Keratinocyte (primary cell): ENCODE data around the gene PPFIA1. TPM values are rescaled to one million over a fixed set of nuclear protein-coding genes. Genes with fewer than 3 reads are reported as not detected.

Source experiments
- DNase-seq: peaks from one replicate; pipeline ENCODE4 v3.0.0-alpha.2; 2011; ENCODE audit warnings: low read depth, missing footprints, low spot score
- FAIRE-seq: peaks from 2 replicates; lab custom pipeline; 2011; peaks lifted over from hg19 to GRCh38; lab: Jason Lieb, UNC
- H2AFZ ChIP-seq: 2 replicates; pipeline ENCODE4 v1.6.0; 2012; ENCODE audit warnings: low read length, control low read depth, inconsistent platforms; ENCODE audit not compliant: control insufficient read depth
- H3K27ac ChIP-seq: 2 replicates; pipeline ENCODE4 v1.5.1; 2011; ENCODE audit warnings: low read length; ENCODE audit not compliant: control insufficient read depth, insufficient read depth
- H3K27me3 ChIP-seq: 3 replicates; pipeline ENCODE4 v1.6.0; 2011; ENCODE audit warnings: low read length; ENCODE audit not compliant: control insufficient read depth, insufficient read depth; ENCODE audit errors: extremely low read depth
- H3K36me3 ChIP-seq, 2 experiments: 2 replicates in 1 of 2; 3 replicates in 1 of 2; pipeline ENCODE4 v1.5.1; 2011; ENCODE audit warnings: low read length in 2 of 2, mild to moderate bottlenecking in 1 of 2; ENCODE audit not compliant: control insufficient read depth in 2 of 2, insufficient read depth in 2 of 2; ENCODE audit errors: extremely low read depth in 1 of 2
- H3K4me1 ChIP-seq: 3 replicates; pipeline ENCODE4 v1.5.1; 2011; ENCODE audit warnings: low read length; ENCODE audit not compliant: control insufficient read depth, insufficient read depth; ENCODE audit errors: extremely low read depth
- H3K4me2 ChIP-seq: 3 replicates; pipeline ENCODE4 v1.6.0; 2011; ENCODE audit warnings: low read depth, low read length; ENCODE audit not compliant: control insufficient read depth, insufficient read depth; ENCODE audit errors: extremely low read depth
- H3K4me3 ChIP-seq, 3 experiments: fragments of 200-600 bp in 1 of 3; sonication (generic) in 1 of 3; 2 replicates in 2 of 3; 3 replicates in 1 of 3; pipeline ENCODE4 v1.5.1; 2011 to 2016; ENCODE audit warnings: low read length in 3 of 3, mild to moderate bottlenecking in 3 of 3, control low read depth in 2 of 3, inconsistent platforms in 1 of 3, low read depth in 1 of 3, mixed read lengths in 1 of 3, mixed run types in 1 of 3, moderate library complexity in 1 of 3; ENCODE audit not compliant: control insufficient read depth in 2 of 3, insufficient read depth in 2 of 3; ENCODE audit errors: extremely low read depth in 1 of 3
- H3K79me2 ChIP-seq: 2 replicates; pipeline ENCODE4 v1.6.0; 2012; ENCODE audit warnings: low read length; ENCODE audit not compliant: control insufficient read depth, insufficient read depth
- H3K9ac ChIP-seq: 3 replicates; pipeline ENCODE4 v1.6.0; 2011; ENCODE audit warnings: low read length; ENCODE audit not compliant: control insufficient read depth, insufficient read depth; ENCODE audit errors: extremely low read depth
- H3K9me1 ChIP-seq: 3 replicates; pipeline ENCODE4 v1.6.0; 2011; ENCODE audit warnings: low read length; ENCODE audit not compliant: control insufficient read depth, insufficient read depth; ENCODE audit errors: extremely low read depth
- H3K9me3 ChIP-seq: 2 replicates; pipeline ENCODE4 v1.5.1; 2012; ENCODE audit warnings: low read depth, low read length; ENCODE audit not compliant: control insufficient read depth
- H4K20me1 ChIP-seq: 3 replicates; pipeline ENCODE4 v1.6.0; 2011; ENCODE audit warnings: low read length; ENCODE audit not compliant: control insufficient read depth, insufficient read depth; ENCODE audit errors: extremely low read depth
- EZH2 ChIP-seq: IDR thresholded peaks from one replicate; pipeline ENCODE4 v1.6.1; 2012; ENCODE audit warnings: inconsistent platforms, mild to moderate bottlenecking, low read length, moderate library complexity
- dilution Hi-C: fragments of 300-500 bp; cut with MboI; formaldehyde crosslinking; loops from one replicate; pipeline ENCODE4 v1.7.0; 2020; ENCODE audit warnings: low sequenced_read_pairs; ENCODE audit not compliant: extremely low pct_ligation_motif_present
- polyA plus RNA-seq, 5 experiments: library from polyadenylated mRNA; depleted of rRNA in 3 of 5; stranded (reverse) in 3 of 5; stranded (forward) in 1 of 5; unstranded in 1 of 5; fragments of >200 nt; gene quantifications; 1 replicate in 1 of 5; 2 replicates in 3 of 5; 3 replicates in 1 of 5; pipeline versions ENCODE4 v1.2.1 to v1.2.3, GENCODE V29; 2011 to 2012; ENCODE audit warnings: missing spikeins in 2 of 5, low read depth in 1 of 5, low replicate concordance in 1 of 5
- TF ChIP-seq, protein P1 (sequence below), 3 experiments: IDR thresholded peaks in 1 of 3; conservative IDR thresholded peaks in 1 of 3; optimal IDR thresholded peaks in 1 of 3; 2 replicates in 2 of 3; 3 replicates in 1 of 3; pipeline versions ENCODE3 to v1.5.1; 2011; ENCODE audit warnings: low read length in 3 of 3, mild to moderate bottlenecking in 3 of 3, moderate library complexity in 2 of 3, control low read depth in 1 of 3, inconsistent platforms in 1 of 3; ENCODE audit not compliant: insufficient read depth in 2 of 3; ENCODE audit errors: extremely low read depth in 1 of 3

The PPFIA1 gene
- polyA plus RNA-seq, 1 donor (not counting 4 experiments of a cell fraction or from before 2014, with no cell fraction given) = 27.6 TPM

GRCh38 chr11:70303070-70303469, 32.6 kb downstream of the PPFIA1 start:
- Histone ChIP-seq H3K9me3 (no peaks in the 10 kb centered on the region), H2AFZ (no peak overlapping the region), H3K36me3 (peaks cover 0 to 3% of the 10 kb centered on the region in 2 experiments), H3K27me3 (no peaks in the 10 kb centered on the region), H3K27ac (no peak overlapping the region), H3K79me2 (peaks cover 73% of the 10 kb centered on the region), H3K4me2 (no peak overlapping the region), H3K4me1 (peaks cover 2% of the 10 kb centered on the region), H3K4me3 (no peak overlapping the region), H3K9ac (no peak overlapping the region), H3K9me1 (peaks cover 6% of the 10 kb centered on the region), H4K20me1 (peaks cover 10% of the 10 kb centered on the region)
- dilution Hi-C loops = loop anchor here (5.0 kb wide), 1 partner anchor 71 kb away; no protein-coding TSS in a partner anchor
- TF ChIP-seq EZH2 = no peak
- TF ChIP-seq, protein P1, sequence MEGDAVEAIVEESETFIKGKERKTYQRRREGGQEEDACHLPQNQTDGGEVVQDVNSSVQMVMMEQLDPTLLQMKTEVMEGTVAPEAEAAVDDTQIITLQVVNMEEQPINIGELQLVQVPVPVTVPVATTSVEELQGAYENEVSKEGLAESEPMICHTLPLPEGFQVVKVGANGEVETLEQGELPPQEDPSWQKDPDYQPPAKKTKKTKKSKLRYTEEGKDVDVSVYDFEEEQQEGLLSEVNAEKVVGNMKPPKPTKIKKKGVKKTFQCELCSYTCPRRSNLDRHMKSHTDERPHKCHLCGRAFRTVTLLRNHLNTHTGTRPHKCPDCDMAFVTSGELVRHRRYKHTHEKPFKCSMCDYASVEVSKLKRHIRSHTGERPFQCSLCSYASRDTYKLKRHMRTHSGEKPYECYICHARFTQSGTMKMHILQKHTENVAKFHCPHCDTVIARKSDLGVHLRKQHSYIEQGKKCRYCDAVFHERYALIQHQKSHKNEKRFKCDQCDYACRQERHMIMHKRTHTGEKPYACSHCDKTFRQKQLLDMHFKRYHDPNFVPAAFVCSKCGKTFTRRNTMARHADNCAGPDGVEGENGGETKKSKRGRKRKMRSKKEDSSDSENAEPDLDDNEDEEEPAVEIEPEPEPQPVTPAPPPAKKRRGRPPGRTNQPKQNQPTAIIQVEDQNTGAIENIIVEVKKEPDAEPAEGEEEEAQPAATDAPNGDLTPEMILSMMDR (optimal IDR thresholded peaks at IDR 0.05 in 1 of 3, IDR thresholded peaks at IDR 0.05 in 1 of 3, conservative IDR thresholded peaks at IDR 0.05 in 1 of 3; ENCODE audit: extremely low read depth in 1 of 3, insufficient read depth in 2 of 3, low read length in 3 of 3) = no peak
- FAIRE-seq = no peak
- DNase-seq = no peak

DNA sequence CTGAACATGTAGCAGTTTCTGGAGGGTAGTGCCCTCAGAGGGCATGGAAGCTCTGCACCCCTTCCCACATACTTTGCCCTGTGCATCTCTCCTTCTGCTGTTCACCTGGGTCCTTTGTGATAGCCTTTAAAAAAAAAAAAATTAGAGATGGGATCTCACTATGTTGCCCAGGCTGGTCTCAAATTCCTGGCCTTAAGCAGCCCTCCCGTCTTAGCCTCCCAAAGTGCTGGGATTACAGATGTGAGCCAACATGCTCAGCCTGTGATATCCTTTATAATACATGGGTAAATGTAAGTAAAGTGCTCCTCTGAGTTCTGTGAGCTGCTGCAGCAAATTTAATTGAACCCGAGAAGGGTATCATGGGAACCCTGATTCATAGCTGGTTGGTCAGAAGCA, 33.7 kb downstream of the PPFIA1 start:
- Histone ChIP-seq H3K79me2 (peaks cover 71% of the 10 kb centered on the region), H3K9me1 (peaks cover 6% of the 10 kb centered on the region), H3K27me3 (no peaks in the 10 kb centered on the region), H2AFZ (no peak overlapping the region), H3K4me3 (no peak overlapping the region), H3K9me3 (no peaks in the 10 kb centered on the region), H3K4me1 (peaks cover 2% of the 10 kb centered on the region), H3K36me3 (peaks cover 0 to 3% of the 10 kb centered on the region in 2 experiments), H4K20me1 (peaks cover 10% of the 10 kb centered on the region), H3K9ac (no peak overlapping the region), H3K27ac (no peak overlapping the region), H3K4me2 (no peak overlapping the region)
- FAIRE-seq = no peak
- DNase-seq = no peak
- TF ChIP-seq, protein P1 (optimal IDR thresholded peaks at IDR 0.05 in 1 of 3, IDR thresholded peaks at IDR 0.05 in 1 of 3, conservative IDR thresholded peaks at IDR 0.05 in 1 of 3; ENCODE audit: extremely low read depth in 1 of 3, insufficient read depth in 2 of 3, low read length in 3 of 3) = no peak
- no peak for TF ChIP-seq EZH2
- dilution Hi-C loops = loop anchor here (5.0 kb wide), 1 partner anchor 72 kb away; no protein-coding TSS in a partner anchor
